ENCODE data around the gene CUX1.

The CUX1 gene

GRCh38 chr7:101891936-101892640 lies 74.7 kb downstream of the CUX1 start:
- Mint-ChIP-seq H3K27me3 (no peaks in the 10 kb centered on the region), H3K4me1 (peaks cover 4% of the 10 kb centered on the region), H3K27ac (no peak overlapping the region), H3K9me3 (no peaks in the 10 kb centered on the region), H3K36me3 (ENCODE audit: low read depth) (no peaks in the 10 kb centered on the region), H3K4me3 (no peak overlapping the region)
- ATAC-seq: no peak
- DNase-seq: no peak

GRCh38 chr7:101893341-101894082 lies 76.1 kb downstream of the CUX1 start:
- no peak overlapping the region for H3K27ac Mint-ChIP-seq
- no peak for ATAC-seq
- H3K27me3 Mint-ChIP-seq: no peaks in the 10 kb centered on the region
- H3K4me3 Mint-ChIP-seq: no peak overlapping the region
- H3K9me3 Mint-ChIP-seq: no peaks in the 10 kb centered on the region
- DNase-seq: no peak
- H3K36me3 Mint-ChIP-seq (ENCODE audit: low read depth): no peaks in the 10 kb centered on the region
- H3K4me1 Mint-ChIP-seq: peaks cover 2% of the 10 kb centered on the region

GRCh38 chr7:101896316-101896715 lies 78.9 kb downstream of the CUX1 start:
- Mint-ChIP-seq H3K4me3 (no peak overlapping the region), H3K27ac (no peak overlapping the region), H3K4me1 (peaks cover 1% of the 10 kb centered on the region), H3K36me3 (ENCODE audit: low read depth) (no peaks in the 10 kb centered on the region), H3K9me3 (no peaks in the 10 kb centered on the region), H3K27me3 (no peaks in the 10 kb centered on the region)
- no peak for DNase-seq
- no peak for ATAC-seq

GRCh38 chr7:101896941-101897340 lies 79.5 kb downstream of the CUX1 start:
- no peak for DNase-seq
- H3K36me3 Mint-ChIP-seq (ENCODE audit: low read depth): no peaks in the 10 kb centered on the region
- no peaks in the 10 kb centered on the region for H3K9me3 Mint-ChIP-seq
- peaks cover 1% of the 10 kb centered on the region for H3K4me1 Mint-ChIP-seq
- H3K4me3 Mint-ChIP-seq: no peak overlapping the region
- no peak for ATAC-seq
- H3K27ac Mint-ChIP-seq: no peak overlapping the region
- H3K27me3 Mint-ChIP-seq: no peaks in the 10 kb centered on the region

GRCh38 chr7:101898106-101898505 lies 80.7 kb downstream of the CUX1 start:
- Mint-ChIP-seq H3K36me3 (ENCODE audit: low read depth) (no peaks in the 10 kb centered on the region), H3K9me3 (no peaks in the 10 kb centered on the region), H3K4me1 (peaks cover 1% of the 10 kb centered on the region), H3K27ac (no peak overlapping the region), H3K4me3 (no peak overlapping the region), H3K27me3 (no peaks in the 10 kb centered on the region)
- no peak for DNase-seq
- no peak for ATAC-seq

GRCh38 chr7:101899616-101900015 lies 82.2 kb downstream of the CUX1 start:
- no peaks in the 10 kb centered on the region for H3K27me3 Mint-ChIP-seq
- no peak overlapping the region for H3K27ac Mint-ChIP-seq
- ATAC-seq (no peak), DNase-seq (no peak)
- peaks cover 2% of the 10 kb centered on the region for H3K4me1 Mint-ChIP-seq
- no peak overlapping the region for H3K4me3 Mint-ChIP-seq
- H3K36me3 Mint-ChIP-seq (ENCODE audit: low read depth): no peaks in the 10 kb centered on the region
- no peaks in the 10 kb centered on the region for H3K9me3 Mint-ChIP-seq

- no peak for ATAC-seq
- no peaks in the 10 kb centered on the region for H3K36me3 Mint-ChIP-seq (ENCODE audit: low read depth)
- H3K27ac Mint-ChIP-seq: no peak overlapping the region
These were observed 82.7 kb downstream of the CUX1 start for GRCh38 chr7:101900103-101900502.

GRCh38 chr7:101901661-101902491 lies 84.5 kb downstream of the CUX1 start:
- ATAC-seq (no peak), DNase-seq (no peak)
- Mint-ChIP-seq H3K27me3 (no peaks in the 10 kb centered on the region), H3K27ac (no peak overlapping the region), H3K4me1 (peaks cover 3% of the 10 kb centered on the region), H3K9me3 (no peaks in the 10 kb centered on the region), H3K4me3 (no peak overlapping the region), H3K36me3 (ENCODE audit: low read depth) (no peaks in the 10 kb centered on the region)

More at GRCh38 chr7:101900103-101900502, 82.7 kb downstream of the CUX1 start:
- Mint-ChIP-seq H3K4me1 (peaks cover 3% of the 10 kb centered on the region), H3K9me3 (no peaks in the 10 kb centered on the region), H3K4me3 (no peak overlapping the region), H3K27me3 (no peaks in the 10 kb centered on the region)
- DNase-seq: no peak

- no peak overlapping the region for H3K27ac Mint-ChIP-seq
- H3K4me1 Mint-ChIP-seq: peaks cover 3% of the 10 kb centered on the region
- DNase-seq (no peak), ATAC-seq (no peak)
- H3K27me3 Mint-ChIP-seq: no peaks in the 10 kb centered on the region
- no peaks in the 10 kb centered on the region for H3K36me3 Mint-ChIP-seq (ENCODE audit: low read depth)
- H3K4me3 Mint-ChIP-seq: no peak overlapping the region
- H3K9me3 Mint-ChIP-seq: no peaks in the 10 kb centered on the region
These were observed 85.5 kb downstream of the CUX1 start for GRCh38 chr7:101902680-101903514.

- no peaks in the 10 kb centered on the region for H3K27me3 Mint-ChIP-seq
- ATAC-seq: no peak
- no peak overlapping the region for H3K27ac Mint-ChIP-seq
- no peak for DNase-seq
- H3K4me3 Mint-ChIP-seq: no peak overlapping the region
- peaks cover 3% of the 10 kb centered on the region for H3K4me1 Mint-ChIP-seq
- no peaks in the 10 kb centered on the region for H3K9me3 Mint-ChIP-seq
- no peaks in the 10 kb centered on the region for H3K36me3 Mint-ChIP-seq (ENCODE audit: low read depth)
These were observed 86.1 kb downstream of the CUX1 start for GRCh38 chr7:101903515-101903868.

- Mint-ChIP-seq H3K4me3 (no peak overlapping the region), H3K4me1 (peaks cover 3% of the 10 kb centered on the region), H3K9me3 (no peaks in the 10 kb centered on the region), H3K27me3 (no peaks in the 10 kb centered on the region), H3K36me3 (ENCODE audit: low read depth) (no peaks in the 10 kb centered on the region), H3K27ac (no peak overlapping the region)
- no peak for DNase-seq
- ATAC-seq: no peak
These were observed 86.6 kb downstream of the CUX1 start for GRCh38 chr7:101904019-101904418.

- Mint-ChIP-seq H3K4me3 (no peak overlapping the region), H3K36me3 (ENCODE audit: low read depth) (no peaks in the 10 kb centered on the region), H3K9me3 (no peaks in the 10 kb centered on the region), H3K27ac (no peak overlapping the region), H3K27me3 (no peaks in the 10 kb centered on the region), H3K4me1 (peaks cover 3% of the 10 kb centered on the region)
- DNase-seq (no peak), ATAC-seq (no peak)
These were observed 87.9 kb downstream of the CUX1 start for GRCh38 chr7:101905203-101905865.

- peaks cover 2% of the 10 kb centered on the region for H3K4me1 Mint-ChIP-seq
- no peaks in the 10 kb centered on the region for H3K27me3 Mint-ChIP-seq
- H3K36me3 Mint-ChIP-seq (ENCODE audit: low read depth): no peaks in the 10 kb centered on the region
- DNase-seq (no peak), ATAC-seq (no peak)
- H3K4me3 Mint-ChIP-seq: no peak overlapping the region
- no peak overlapping the region for H3K27ac Mint-ChIP-seq
- H3K9me3 Mint-ChIP-seq: no peaks in the 10 kb centered on the region
These were observed 89.1 kb downstream of the CUX1 start for GRCh38 chr7:101906291-101907240.

Data from activated naive CD8-positive, alpha-beta T cell treated with anti-CD3 and anti-CD28 coated beads, Interleukin-2, amount 50 U/mL, for 24 hours (primary cell).